GM23338 (cell line): ENCODE results near the gene PBX3. TPM values are rescaled to one million over a fixed set of nuclear protein-coding genes. Genes with fewer than 3 reads are reported as not detected.

Experiments used
- ATAC-seq: fragments of 200-7000 bp; cut with Tn5 transposase; 3 replicates; pipeline ENCODE4 v1.9.1; 2020
- DNase-seq: peaks from one replicate; pipeline ENCODE4 v3.0.0-alpha.2; 2015; ENCODE audit warnings: low spot score
- H2AFZ ChIP-seq: fragments of 200-600 bp; sonication (generic); 2 replicates; pipeline ENCODE4 v1.8.0; 2016; ENCODE audit warnings: antibody characterized with exemption, mild to moderate bottlenecking, moderate library complexity
- H3F3A ChIP-seq: fragments of 200-600 bp; sonication (generic); replicated peaks from 2 replicates; pipeline ENCODE4 v1.8.0; 2017; ENCODE audit warnings: antibody characterized with exemption, mixed run types, low read depth
- H3K27ac ChIP-seq: fragments of 200-600 bp; sonication (generic); 2 replicates; pipeline ENCODE4 v1.6.1; 2016; ENCODE audit warnings: low read depth
- H3K27me3 ChIP-seq: fragments of 200-600 bp; sonication (generic); 2 replicates; pipeline ENCODE4 v1.8.0; 2016; ENCODE audit warnings: mild to moderate bottlenecking, mixed run types, moderate library complexity; ENCODE audit not compliant: insufficient read depth
- H3K36me3 ChIP-seq: fragments of 200-600 bp; sonication (generic); 2 replicates; pipeline ENCODE4 v1.8.0; 2016; ENCODE audit warnings: mild to moderate bottlenecking; ENCODE audit not compliant: insufficient read depth
- H3K4me1 ChIP-seq: fragments of 200-600 bp; sonication (generic); 2 replicates; pipeline ENCODE4 v1.8.0; 2016; ENCODE audit warnings: mild to moderate bottlenecking, moderate library complexity; ENCODE audit not compliant: insufficient read depth
- H3K4me2 ChIP-seq: fragments of 200-600 bp; sonication (generic); 2 replicates; pipeline ENCODE4 v1.7.1; 2017; ENCODE audit warnings: mixed run types
- H3K4me3 ChIP-seq: fragments of 200-600 bp; sonication (generic); 2 replicates; pipeline ENCODE4 v1.6.1; 2016; ENCODE audit warnings: mixed run types
- H3K79me2 ChIP-seq: fragments of 200-600 bp; sonication (generic); replicated peaks from 2 replicates; pipeline ENCODE4 v1.8.0; 2017; ENCODE audit warnings: mild to moderate bottlenecking; ENCODE audit not compliant: insufficient read depth
- H3K9me2 ChIP-seq: fragments of 200-600 bp; sonication (generic); 2 replicates; pipeline ENCODE4 v1.8.0; 2017; ENCODE audit not compliant: insufficient read depth
- H4K20me1 ChIP-seq: fragments of 200-600 bp; sonication (generic); replicated peaks from 2 replicates; pipeline ENCODE4 v1.8.0; 2017; ENCODE audit warnings: mild to moderate bottlenecking; ENCODE audit not compliant: insufficient read depth
- H3K27ac Mint-ChIP-seq: 2 replicates; pipeline ENCODE4 v1.8.0; 2020; ENCODE audit warnings: inconsistent platforms, mild to moderate bottlenecking, moderate library complexity, mixed read lengths
- H3K27me3 Mint-ChIP-seq: 3 replicates; pipeline ENCODE4 v1.8.0; 2022; ENCODE audit warnings: low read depth, mild to moderate bottlenecking, moderate library complexity, mixed read lengths, inconsistent platforms; ENCODE audit not compliant: insufficient read depth, poor library complexity
- H3K36me3 Mint-ChIP-seq: 3 replicates; pipeline ENCODE4 v1.8.0; 2021; ENCODE audit warnings: low read depth, mild to moderate bottlenecking, inconsistent platforms, moderate library complexity, mixed read lengths
- H3K4me1 Mint-ChIP-seq: 3 replicates; pipeline ENCODE4 v1.8.0; 2020; ENCODE audit warnings: mild to moderate bottlenecking, inconsistent platforms, mixed read lengths
- H3K4me3 Mint-ChIP-seq: 3 replicates; pipeline ENCODE4 v1.8.0; 2021; ENCODE audit warnings: moderate library complexity, mild to moderate bottlenecking, inconsistent platforms, mixed read lengths
- H3K9me3 Mint-ChIP-seq: 3 replicates; pipeline ENCODE4 v1.8.0; 2020; ENCODE audit warnings: moderate library complexity, mild to moderate bottlenecking, inconsistent platforms, mixed read lengths
- CREB1 ChIP-seq: fragments of 250-450 bp; sonication (Bioruptor Pico); IDR thresholded peaks from 2 replicates; pipeline ENCODE4 v1.5.0; 2020; ENCODE audit warnings: low read depth, mild to moderate bottlenecking, moderate library complexity
- EZH2 ChIP-seq: fragments of 200-600 bp; sonication (generic); IDR thresholded peaks from one replicate; pipeline ENCODE4 v1.8.0; 2017; ENCODE audit warnings: antibody characterized with exemption, mild to moderate bottlenecking, low read depth; ENCODE audit not compliant: unreplicated experiment
- EZH2phosphoT487 ChIP-seq: fragments of 200-600 bp; sonication (generic); IDR thresholded peaks from one replicate; pipeline ENCODE4 v1.8.1; 2018; ENCODE audit warnings: antibody characterized with exemption; ENCODE audit not compliant: unreplicated experiment
- JUNB ChIP-seq: IDR thresholded peaks from one replicate; pipeline ENCODE4 v1.6.1; 2016; ENCODE audit warnings: antibody characterized with exemption; ENCODE audit not compliant: unreplicated experiment
- NANOG ChIP-seq: IDR thresholded peaks from 2 replicates; pipeline ENCODE4 v1.6.1; 2016; ENCODE audit warnings: antibody characterized with exemption, borderline replicate concordance
- POLR2AphosphoS5 ChIP-seq: IDR thresholded peaks from 2 replicates; pipeline ENCODE4 v1.6.1; 2016; ENCODE audit warnings: antibody characterized with exemption, low read depth
- REST ChIP-seq: IDR thresholded peaks from one replicate; pipeline ENCODE4 v1.6.1; 2018; ENCODE audit warnings: antibody characterized with exemption; ENCODE audit not compliant: unreplicated experiment
- STAT1 ChIP-seq: IDR thresholded peaks from one replicate; pipeline ENCODE4 v1.6.1; 2016; ENCODE audit warnings: antibody characterized with exemption; ENCODE audit not compliant: unreplicated experiment
- ZNF114 ChIP-seq: fragments of 250-450 bp; sonication (Bioruptor Pico); IDR thresholded peaks from 2 replicates; pipeline ENCODE4 v1.5.0; 2020; ENCODE audit warnings: mild to moderate bottlenecking, moderate library complexity
- ZNF331 ChIP-seq: fragments of 250-450 bp; sonication (Bioruptor Pico); IDR thresholded peaks from 2 replicates; pipeline ENCODE4 v1.5.0; 2020; ENCODE audit warnings: low read depth, mild to moderate bottlenecking, moderate library complexity
- polyA plus RNA-seq: library from polyadenylated mRNA; unstranded; fragments of >200 nt; fragmentation: Nextera tagmentation; extraction: Ambion mirVana; gene quantifications from 2 replicates; pipeline ENCODE4 v1.2.1, GENCODE V29; 2016
- total RNA-seq: library from RNA; depleted of rRNA; stranded (reverse); fragments of >200 nt; shearing (Covaris generic); gene quantifications from 2 replicates; pipeline ENCODE4 v1.2.3, GENCODE V29; 2014
- TF ChIP-seq, protein P1 (sequence below), 2 experiments: fragments of 200-600 bp in 1 of 2; sonication (generic) in 1 of 2; conservative IDR thresholded peaks; 2 replicates each; pipeline versions ENCODE4 v1.5.1 to v1.6.1; 2016 to 2017; ENCODE audit warnings: antibody characterized with exemption in 2 of 2, low read depth in 2 of 2, mild to moderate bottlenecking in 2 of 2, moderate library complexity in 1 of 2
- TF ChIP-seq, protein P2 (sequence below): fragments of 250-450 bp; sonication (Bioruptor Pico); IDR thresholded peaks from 2 replicates; pipeline ENCODE4 v1.5.0; 2020; ENCODE audit warnings: mild to moderate bottlenecking, moderate library complexity
- TF ChIP-seq, protein P3 (sequence below): IDR thresholded peaks from 2 replicates; pipeline ENCODE4 v1.6.1; 2016; ENCODE audit warnings: antibody characterized with exemption

The PBX3 gene
- total and polyA plus RNA-seq, 2 experiments from 2014 or later, result 28.9 to 50.5 TPM

- H3K27me3 Mint-ChIP-seq, result peaks cover 6% of the 10 kb centered on the region
- H4K20me1 ChIP-seq, result no peaks in the 10 kb centered on the region
- no peak overlapping the region for H3K4me3 ChIP-seq
- H3K4me3 Mint-ChIP-seq, result no peak overlapping the region
- no peak for TF ChIP-seq EZH2
- TF ChIP-seq, protein P1, sequence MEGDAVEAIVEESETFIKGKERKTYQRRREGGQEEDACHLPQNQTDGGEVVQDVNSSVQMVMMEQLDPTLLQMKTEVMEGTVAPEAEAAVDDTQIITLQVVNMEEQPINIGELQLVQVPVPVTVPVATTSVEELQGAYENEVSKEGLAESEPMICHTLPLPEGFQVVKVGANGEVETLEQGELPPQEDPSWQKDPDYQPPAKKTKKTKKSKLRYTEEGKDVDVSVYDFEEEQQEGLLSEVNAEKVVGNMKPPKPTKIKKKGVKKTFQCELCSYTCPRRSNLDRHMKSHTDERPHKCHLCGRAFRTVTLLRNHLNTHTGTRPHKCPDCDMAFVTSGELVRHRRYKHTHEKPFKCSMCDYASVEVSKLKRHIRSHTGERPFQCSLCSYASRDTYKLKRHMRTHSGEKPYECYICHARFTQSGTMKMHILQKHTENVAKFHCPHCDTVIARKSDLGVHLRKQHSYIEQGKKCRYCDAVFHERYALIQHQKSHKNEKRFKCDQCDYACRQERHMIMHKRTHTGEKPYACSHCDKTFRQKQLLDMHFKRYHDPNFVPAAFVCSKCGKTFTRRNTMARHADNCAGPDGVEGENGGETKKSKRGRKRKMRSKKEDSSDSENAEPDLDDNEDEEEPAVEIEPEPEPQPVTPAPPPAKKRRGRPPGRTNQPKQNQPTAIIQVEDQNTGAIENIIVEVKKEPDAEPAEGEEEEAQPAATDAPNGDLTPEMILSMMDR (conservative IDR thresholded peaks at IDR 0.05; ENCODE audit: low read depth in 2 of 2), result no peak
- TF ChIP-seq ZNF331 (CRISPR knock-in tag), result no peak
- no peak for TF ChIP-seq CREB1 (CRISPR knock-in tag)
- TF ChIP-seq, protein P2, sequence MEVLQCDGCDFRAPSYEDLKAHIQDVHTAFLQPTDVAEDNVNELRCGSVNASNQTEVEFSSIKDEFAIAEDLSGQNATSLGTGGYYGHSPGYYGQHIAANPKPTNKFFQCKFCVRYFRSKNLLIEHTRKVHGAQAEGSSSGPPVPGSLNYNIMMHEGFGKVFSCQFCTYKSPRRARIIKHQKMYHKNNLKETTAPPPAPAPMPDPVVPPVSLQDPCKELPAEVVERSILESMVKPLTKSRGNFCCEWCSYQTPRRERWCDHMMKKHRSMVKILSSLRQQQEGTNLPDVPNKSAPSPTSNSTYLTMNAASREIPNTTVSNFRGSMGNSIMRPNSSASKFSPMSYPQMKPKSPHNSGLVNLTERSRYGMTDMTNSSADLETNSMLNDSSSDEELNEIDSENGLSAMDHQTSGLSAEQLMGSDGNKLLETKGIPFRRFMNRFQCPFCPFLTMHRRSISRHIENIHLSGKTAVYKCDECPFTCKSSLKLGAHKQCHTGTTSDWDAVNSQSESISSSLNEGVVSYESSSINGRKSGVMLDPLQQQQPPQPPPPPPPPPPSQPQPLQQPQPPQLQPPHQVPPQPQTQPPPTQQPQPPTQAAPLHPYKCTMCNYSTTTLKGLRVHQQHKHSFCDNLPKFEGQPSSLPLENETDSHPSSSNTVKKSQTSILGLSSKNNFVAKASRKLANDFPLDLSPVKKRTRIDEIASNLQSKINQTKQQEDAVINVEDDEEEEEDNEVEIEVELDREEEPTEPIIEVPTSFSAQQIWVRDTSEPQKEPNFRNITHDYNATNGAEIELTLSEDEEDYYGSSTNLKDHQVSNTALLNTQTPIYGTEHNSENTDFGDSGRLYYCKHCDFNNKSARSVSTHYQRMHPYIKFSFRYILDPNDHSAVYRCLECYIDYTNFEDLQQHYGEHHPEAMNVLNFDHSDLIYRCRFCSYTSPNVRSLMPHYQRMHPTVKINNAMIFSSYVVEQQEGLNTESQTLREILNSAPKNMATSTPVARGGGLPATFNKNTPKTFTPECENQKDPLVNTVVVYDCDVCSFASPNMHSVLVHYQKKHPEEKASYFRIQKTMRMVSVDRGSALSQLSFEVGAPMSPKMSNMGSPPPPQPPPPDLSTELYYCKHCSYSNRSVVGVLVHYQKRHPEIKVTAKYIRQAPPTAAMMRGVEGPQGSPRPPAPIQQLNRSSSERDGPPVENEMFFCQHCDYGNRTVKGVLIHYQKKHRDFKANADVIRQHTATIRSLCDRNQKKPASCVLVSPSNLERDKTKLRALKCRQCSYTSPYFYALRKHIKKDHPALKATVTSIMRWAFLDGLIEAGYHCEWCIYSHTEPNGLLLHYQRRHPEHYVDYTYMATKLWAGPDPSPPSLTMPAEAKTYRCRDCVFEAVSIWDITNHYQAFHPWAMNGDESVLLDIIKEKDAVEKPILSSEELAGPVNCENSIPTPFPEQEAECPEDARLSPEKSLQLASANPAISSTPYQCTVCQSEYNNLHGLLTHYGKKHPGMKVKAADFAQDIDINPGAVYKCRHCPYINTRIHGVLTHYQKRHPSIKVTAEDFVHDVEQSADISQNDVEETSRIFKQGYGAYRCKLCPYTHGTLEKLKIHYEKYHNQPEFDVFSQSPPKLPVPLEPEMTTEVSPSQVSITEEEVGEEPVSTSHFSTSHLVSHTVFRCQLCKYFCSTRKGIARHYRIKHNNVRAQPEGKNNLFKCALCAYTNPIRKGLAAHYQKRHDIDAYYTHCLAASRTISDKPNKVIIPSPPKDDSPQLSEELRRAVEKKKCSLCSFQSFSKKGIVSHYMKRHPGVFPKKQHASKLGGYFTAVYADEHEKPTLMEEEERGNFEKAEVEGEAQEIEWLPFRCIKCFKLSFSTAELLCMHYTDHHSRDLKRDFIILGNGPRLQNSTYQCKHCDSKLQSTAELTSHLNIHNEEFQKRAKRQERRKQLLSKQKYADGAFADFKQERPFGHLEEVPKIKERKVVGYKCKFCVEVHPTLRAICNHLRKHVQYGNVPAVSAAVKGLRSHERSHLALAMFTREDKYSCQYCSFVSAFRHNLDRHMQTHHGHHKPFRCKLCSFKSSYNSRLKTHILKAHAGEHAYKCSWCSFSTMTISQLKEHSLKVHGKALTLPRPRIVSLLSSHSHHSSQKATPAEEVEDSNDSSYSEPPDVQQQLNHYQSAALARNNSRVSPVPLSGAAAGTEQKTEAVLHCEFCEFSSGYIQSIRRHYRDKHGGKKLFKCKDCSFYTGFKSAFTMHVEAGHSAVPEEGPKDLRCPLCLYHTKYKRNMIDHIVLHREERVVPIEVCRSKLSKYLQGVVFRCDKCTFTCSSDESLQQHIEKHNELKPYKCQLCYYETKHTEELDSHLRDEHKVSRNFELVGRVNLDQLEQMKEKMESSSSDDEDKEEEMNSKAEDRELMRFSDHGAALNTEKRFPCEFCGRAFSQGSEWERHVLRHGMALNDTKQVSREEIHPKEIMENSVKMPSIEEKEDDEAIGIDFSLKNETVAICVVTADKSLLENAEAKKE (CRISPR knock-in tag), result no peak
- TF ChIP-seq JUNB, result no peak
- no peak for TF ChIP-seq EZH2phosphoT487
- TF ChIP-seq ZNF114 (CRISPR knock-in tag), result no peak
- no peak for TF ChIP-seq REST
- TF ChIP-seq, protein P3, sequence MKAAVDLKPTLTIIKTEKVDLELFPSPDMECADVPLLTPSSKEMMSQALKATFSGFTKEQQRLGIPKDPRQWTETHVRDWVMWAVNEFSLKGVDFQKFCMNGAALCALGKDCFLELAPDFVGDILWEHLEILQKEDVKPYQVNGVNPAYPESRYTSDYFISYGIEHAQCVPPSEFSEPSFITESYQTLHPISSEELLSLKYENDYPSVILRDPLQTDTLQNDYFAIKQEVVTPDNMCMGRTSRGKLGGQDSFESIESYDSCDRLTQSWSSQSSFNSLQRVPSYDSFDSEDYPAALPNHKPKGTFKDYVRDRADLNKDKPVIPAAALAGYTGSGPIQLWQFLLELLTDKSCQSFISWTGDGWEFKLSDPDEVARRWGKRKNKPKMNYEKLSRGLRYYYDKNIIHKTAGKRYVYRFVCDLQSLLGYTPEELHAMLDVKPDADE, result no peak
- no peak for TF ChIP-seq STAT1
- no peak for TF ChIP-seq NANOG
- TF ChIP-seq POLR2AphosphoS5, result no peak
- H3K27me3 ChIP-seq, result no peaks in the 10 kb centered on the region
- H3K4me1 ChIP-seq, result no peaks in the 10 kb centered on the region
- no peaks in the 10 kb centered on the region for H3K79me2 ChIP-seq
- H3K36me3 ChIP-seq, result peaks cover 5% of the 10 kb centered on the region; the same call in 1 of the 2 replicates
- no peak overlapping the region for H3K27ac ChIP-seq
- no peak overlapping the region for H3K27ac Mint-ChIP-seq
- H3F3A ChIP-seq, result no peaks in the 10 kb centered on the region
- no peak overlapping the region for H2AFZ ChIP-seq
- H3K9me2 ChIP-seq, result no peaks in the 10 kb centered on the region
- no peak overlapping the region for H3K4me2 ChIP-seq
- H3K4me1 Mint-ChIP-seq, result no peaks in the 10 kb centered on the region
- H3K36me3 Mint-ChIP-seq, result peaks cover 18% of the 10 kb centered on the region; the same call in 2 of the 3 replicates
- ATAC-seq (no peak), DNase-seq (no peak)
- H3K9me3 Mint-ChIP-seq, result peaks cover 41% of the 10 kb centered on the region
Measured at GRCh38 chr9:125977223-125977622, 230.1 kb downstream of the PBX3 start.
